ENCODE data around the gene RPL26. TPM values are rescaled to one million over a fixed set of nuclear protein-coding genes. Genes with fewer than 3 reads are reported as not detected.
"Not testable (repeated sequence)": the region's sequence is repeated elsewhere in the genome, so short reads cannot be mapped to it uniquely, and the experiment has no call there.

The RPL26 gene
- total RNA-seq, 1 donor from 2014 or later, result 1,699 TPM

GRCh38 chr17:8397636-8398035, 14.6 kb upstream of the RPL26 start, which contains the start of gene RNF222:
Gene RNF222, minus strand, starts transcription at chr17:8397827. Its CDS starts 4,366 bp downstream, at chr17:8393461.
- no peak for DNase-seq (ENCODE audit: low spot score, unreplicated experiment)
- Mint-ChIP-seq H3K27me3 (peaks cover 44% of the 10 kb centered on the region), H3K4me1 (ENCODE audit: low read depth) (no peaks in the 10 kb centered on the region), H3K36me3 (ENCODE audit: insufficient read depth) (no peaks in the 10 kb centered on the region), H3K27ac (no peak within 1 kb of the TSS), H3K9me3 (ENCODE audit: low read depth) (no peaks in the 10 kb centered on the region), H3K4me3 (ENCODE audit: low read depth) (no peak within 1 kb of the TSS)
- no peak for TF ChIP-seq CTCF (IDR thresholded peaks at IDR 0.05; ENCODE audit: unreplicated experiment)

GRCh38 chr17:8394497-8394896, 11.5 kb upstream of the RPL26 start:
- H3K27ac Mint-ChIP-seq; H3K9me3 Mint-ChIP-seq (ENCODE audit: low read depth); H3K4me3 Mint-ChIP-seq (ENCODE audit: low read depth); H3K4me1 Mint-ChIP-seq (ENCODE audit: low read depth); DNase-seq (ENCODE audit: low spot score, unreplicated experiment); H3K36me3 Mint-ChIP-seq (ENCODE audit: insufficient read depth): not testable (repeated sequence)
- peaks cover 40% of the 10 kb centered on the region for H3K27me3 Mint-ChIP-seq

GRCh38 chr17:8393470-8394231, 10.7 kb upstream of the RPL26 start:
- Mint-ChIP-seq H3K4me1 (ENCODE audit: low read depth) (no peaks in the 10 kb centered on the region), H3K9me3 (ENCODE audit: low read depth) (no peaks in the 10 kb centered on the region), H3K4me3 (ENCODE audit: low read depth) (no peak overlapping the region), H3K36me3 (ENCODE audit: insufficient read depth) (no peaks in the 10 kb centered on the region), H3K27ac (no peak overlapping the region), H3K27me3 (peaks cover 40% of the 10 kb centered on the region)
- TF ChIP-seq CTCF (IDR thresholded peaks at IDR 0.05; ENCODE audit: unreplicated experiment), result no peak
- no peak for DNase-seq (ENCODE audit: low spot score, unreplicated experiment)

GRCh38 chr17:8392674-8393469, 9.9 kb upstream of the RPL26 start:
- Mint-ChIP-seq H3K27ac (no peak overlapping the region), H3K9me3 (ENCODE audit: low read depth) (no peaks in the 10 kb centered on the region), H3K27me3 (peaks cover 33% of the 10 kb centered on the region), H3K36me3 (ENCODE audit: insufficient read depth) (no peaks in the 10 kb centered on the region), H3K4me1 (ENCODE audit: low read depth) (no peaks in the 10 kb centered on the region), H3K4me3 (ENCODE audit: low read depth) (no peak overlapping the region)
- DNase-seq (ENCODE audit: low spot score, unreplicated experiment), result no peak
- TF ChIP-seq CTCF (IDR thresholded peaks at IDR 0.05; ENCODE audit: unreplicated experiment), result no peak

GRCh38 chr17:8392274-8392673, 9.3 kb upstream of the RPL26 start:
- H3K9me3 Mint-ChIP-seq (ENCODE audit: low read depth), result no peaks in the 10 kb centered on the region
- no peaks in the 10 kb centered on the region for H3K36me3 Mint-ChIP-seq (ENCODE audit: insufficient read depth)
- H3K27ac Mint-ChIP-seq, result no peak overlapping the region
- peaks cover 27% of the 10 kb centered on the region for H3K27me3 Mint-ChIP-seq
- no peak overlapping the region for H3K4me3 Mint-ChIP-seq (ENCODE audit: low read depth)
- DNase-seq (ENCODE audit: low spot score, unreplicated experiment), result no peak
- TF ChIP-seq CTCF (IDR thresholded peaks at IDR 0.05; ENCODE audit: unreplicated experiment), result no peak
- no peaks in the 10 kb centered on the region for H3K4me1 Mint-ChIP-seq (ENCODE audit: low read depth)

Data from progenitor cell of endocrine pancreas (in vitro differentiated cells).